HG02623 (cell line): ENCODE data around the gene ATP7B.
"Not testable (repeated sequence)": the region's sequence is repeated elsewhere in the genome, so short reads cannot be mapped to it uniquely, and the experiment has no call there.

Experiments
- ATAC-seq: cut with Tn5 transposase; IDR thresholded peaks from one replicate; pipeline ENCODE4 v1.9.1; 2021; ENCODE audit warnings: moderate library complexity; ENCODE audit not compliant: unreplicated experiment

Gene ATP7B

DNA sequence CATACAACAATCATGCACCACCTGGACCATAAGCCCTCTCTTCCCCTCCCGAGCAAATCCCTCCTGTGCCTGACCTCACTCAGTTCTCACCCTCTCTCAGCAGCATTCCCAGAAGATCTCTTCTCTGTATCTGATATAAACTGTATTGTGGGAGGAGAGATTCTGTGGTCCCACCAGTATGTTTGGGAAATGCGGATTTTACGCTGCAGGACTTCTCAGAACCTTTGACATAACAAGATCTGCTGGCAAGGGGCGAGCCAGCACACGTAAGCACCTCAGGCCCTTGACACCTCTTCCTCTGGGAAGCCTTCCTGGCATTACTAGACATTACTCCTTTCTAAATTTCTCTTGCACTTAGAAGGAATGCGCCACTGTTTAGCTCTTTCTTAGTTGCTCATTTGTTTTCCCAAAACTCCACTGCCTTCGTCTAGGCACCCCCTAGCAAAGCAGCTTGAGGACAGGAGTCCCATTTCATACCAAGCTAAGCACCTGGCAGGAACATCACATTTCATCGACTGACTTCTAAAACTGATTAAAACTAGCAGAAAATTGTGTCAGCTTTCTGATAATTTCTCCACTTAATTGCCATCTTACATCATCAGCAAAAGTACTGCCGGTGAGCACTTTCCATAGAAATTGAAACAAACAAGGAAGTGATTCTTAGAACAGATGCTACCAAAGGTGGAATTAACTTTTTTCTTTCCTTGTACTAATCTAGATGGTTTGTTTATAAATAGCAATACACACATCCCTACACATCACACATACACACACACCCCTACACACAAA is 86.3 kb downstream of the ATP7B start:
- ATAC-seq, result no peak

- no peak for ATAC-seq
These were observed 87.2 kb downstream of the ATP7B start for GRCh38 chr13:51923983-51924539.

GRCh38 chr13:51922771-51923480 is 88.3 kb downstream of the ATP7B start:
- no peak for ATAC-seq

DNA sequence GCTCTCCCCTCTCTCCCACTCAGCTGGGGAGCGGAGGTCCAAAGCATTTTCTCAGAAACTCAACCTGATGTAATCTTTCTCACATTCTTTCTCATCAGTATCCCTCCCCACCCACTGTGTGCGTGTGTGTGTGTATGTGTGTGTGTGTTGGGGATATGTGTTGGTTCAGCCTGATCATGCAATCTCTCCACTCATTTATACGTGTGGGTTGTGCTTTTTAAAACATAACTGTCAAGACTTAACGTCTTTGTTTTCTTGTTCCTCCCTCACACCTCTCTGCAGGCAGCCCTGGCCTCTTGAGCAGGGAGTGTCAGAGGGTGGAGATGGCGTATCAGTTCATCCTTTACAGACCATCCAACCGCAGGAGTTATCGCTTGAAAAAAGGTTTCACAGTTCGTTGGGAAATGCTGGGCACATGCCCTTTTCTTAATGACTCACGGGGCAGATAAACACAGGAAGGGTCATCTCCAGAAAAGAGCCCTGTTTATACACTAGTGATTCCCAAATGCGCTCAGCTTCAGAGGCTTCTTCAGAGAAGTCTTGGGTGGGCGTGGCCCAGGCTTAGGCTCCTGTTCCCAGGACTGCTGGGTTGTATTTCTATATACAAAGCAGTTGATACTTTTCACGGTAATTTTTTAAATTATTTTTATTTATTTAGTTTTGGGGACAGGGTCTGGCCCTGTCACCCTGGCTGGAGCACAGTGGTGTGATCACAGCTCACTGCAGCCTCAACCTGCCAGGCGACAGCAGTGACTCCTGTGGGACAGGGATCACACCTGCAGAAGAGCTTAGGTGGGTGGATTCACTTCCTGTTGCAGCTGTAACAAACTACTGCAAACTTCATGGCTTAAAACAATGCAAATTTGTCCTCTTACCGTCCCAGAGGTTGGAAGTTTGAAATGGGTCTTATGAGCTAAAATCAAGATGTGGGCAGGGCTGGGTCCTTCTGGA is 89.2 kb downstream of the ATP7B start:
- no peak for ATAC-seq

- ATAC-seq, result no peak
These were observed 90.5 kb downstream of the ATP7B start for GRCh38 chr13:51920786-51921185.

DNA sequence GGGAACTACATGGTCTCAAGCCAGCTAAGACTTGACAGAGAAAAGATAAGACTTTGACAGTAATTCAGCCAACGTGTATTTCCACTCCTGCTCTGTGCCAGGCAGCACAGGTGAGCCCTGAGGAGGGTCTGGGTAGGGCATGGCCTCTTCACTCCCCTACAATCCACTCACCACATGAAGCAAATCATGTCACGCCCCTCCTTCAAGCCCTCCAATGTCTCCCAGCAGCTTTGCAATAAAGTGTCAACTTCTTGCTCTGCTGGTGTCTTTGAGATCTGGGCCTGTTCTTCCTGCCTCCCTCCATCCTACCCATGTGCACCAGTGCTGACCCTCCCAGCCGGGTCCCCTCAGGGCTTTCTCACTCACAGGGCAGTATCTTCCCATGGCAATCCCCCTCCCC is 91.0 kb downstream of the ATP7B start:
- ATAC-seq, result no peak

GRCh38 chr13:51919531-51919930 is 91.7 kb downstream of the ATP7B start:
- ATAC-seq, result no peak

DNA sequence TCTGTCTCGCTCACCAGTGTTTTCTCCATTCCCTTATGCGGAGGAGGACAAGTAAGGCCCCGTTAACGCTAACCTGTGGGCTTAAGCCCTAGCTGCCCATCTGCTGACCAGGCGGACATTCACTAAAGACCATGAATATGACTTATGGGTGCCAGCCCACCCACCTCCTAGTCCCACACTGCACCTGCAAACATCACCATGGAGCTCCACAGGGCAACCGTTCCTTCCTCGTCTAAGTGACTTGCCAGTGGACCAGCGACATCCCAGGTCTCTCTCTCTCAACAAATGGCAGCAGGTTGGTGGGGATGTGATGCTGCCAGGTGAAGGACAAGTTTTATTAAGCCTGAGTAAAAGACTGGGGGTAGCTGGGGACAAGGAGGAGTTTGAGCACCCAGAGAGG is 94.3 kb downstream of the ATP7B start:
- ATAC-seq, result no peak

GRCh38 chr13:51916051-51916818 is 95.0 kb downstream of the ATP7B start:
- no peak for ATAC-seq

DNA sequence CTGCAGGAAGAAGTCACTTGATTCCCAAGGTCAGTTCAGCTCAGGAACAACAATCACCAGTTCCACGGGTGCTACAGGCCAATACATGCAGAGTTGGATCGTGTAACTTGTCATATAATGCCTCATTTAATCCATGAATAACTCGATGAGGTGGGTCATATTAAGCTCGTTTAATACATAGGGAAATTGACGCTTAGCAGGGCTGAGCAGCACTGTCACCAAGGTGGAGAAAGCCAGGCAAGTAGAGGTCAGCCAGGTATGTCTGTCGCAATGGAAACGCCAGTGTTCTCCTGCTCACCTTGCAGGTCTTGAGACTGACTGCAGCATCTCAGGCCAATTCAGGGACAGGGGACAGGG is 97.1 kb downstream of the ATP7B start:
- no peak for ATAC-seq

GRCh38 chr13:51913421-51914136 is 97.7 kb downstream of the ATP7B start:
- no peak for ATAC-seq

DNA sequence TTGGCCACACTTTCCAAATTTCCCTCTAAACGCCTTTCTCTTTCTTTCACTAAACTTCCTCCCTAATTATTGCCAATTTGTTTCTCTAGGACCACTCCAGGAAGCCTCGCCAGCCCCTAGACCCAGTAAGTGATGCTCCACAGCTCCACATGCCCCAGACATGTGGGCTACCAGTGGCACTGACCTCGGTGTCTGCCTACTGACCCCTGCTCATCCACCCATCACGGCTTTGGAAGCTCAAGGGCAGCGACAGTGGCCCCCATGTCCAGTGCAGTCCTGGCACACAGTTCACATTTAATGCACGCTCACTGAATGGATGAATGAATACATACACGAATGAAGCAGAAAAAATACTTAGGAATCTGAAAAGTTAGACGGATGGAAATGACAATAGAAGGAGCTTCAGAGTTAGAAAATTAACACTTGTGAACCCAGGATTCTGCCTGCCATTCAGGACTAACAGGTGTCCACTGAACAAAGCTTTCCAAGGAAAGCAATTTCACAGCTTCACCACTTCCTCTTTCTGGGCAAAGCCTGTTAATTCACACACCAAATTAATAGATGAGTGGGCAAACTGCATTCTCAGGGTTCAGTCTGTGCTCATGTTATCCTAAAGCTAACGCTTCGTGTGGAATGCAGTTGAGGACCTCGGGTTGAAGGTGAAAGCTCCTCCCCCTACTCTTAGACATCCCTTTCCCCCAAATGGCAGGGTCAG is 98.6 kb downstream of the ATP7B start:
- ATAC-seq, result no peak

GRCh38 chr13:51912091-51912490 is 99.2 kb downstream of the ATP7B start:
- no peak for ATAC-seq

GRCh38 chr13:51910508-51910907 is 100.7 kb downstream of the ATP7B start:
- no peak for ATAC-seq

DNA sequence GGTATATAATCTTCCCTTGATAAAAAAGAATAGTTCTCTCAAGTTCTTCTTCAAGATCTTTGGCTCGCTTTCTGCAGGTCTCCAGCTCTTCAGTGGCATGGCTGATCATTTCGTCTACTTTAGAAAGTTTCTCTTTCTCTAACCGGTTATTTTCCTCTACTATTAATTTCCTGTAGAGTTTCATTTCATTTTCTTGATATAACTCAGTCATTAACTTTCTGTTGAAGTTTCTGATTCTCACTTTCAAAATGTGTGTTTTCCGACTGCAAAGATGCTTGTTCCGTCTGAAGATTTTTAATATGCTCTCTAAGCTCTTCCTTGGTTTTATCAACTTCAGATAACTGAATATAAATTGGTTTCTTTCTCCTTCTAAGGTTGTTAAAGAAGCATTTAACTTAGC is 102.0 kb downstream of the ATP7B start:
- not testable (repeated sequence) for ATAC-seq

DNA sequence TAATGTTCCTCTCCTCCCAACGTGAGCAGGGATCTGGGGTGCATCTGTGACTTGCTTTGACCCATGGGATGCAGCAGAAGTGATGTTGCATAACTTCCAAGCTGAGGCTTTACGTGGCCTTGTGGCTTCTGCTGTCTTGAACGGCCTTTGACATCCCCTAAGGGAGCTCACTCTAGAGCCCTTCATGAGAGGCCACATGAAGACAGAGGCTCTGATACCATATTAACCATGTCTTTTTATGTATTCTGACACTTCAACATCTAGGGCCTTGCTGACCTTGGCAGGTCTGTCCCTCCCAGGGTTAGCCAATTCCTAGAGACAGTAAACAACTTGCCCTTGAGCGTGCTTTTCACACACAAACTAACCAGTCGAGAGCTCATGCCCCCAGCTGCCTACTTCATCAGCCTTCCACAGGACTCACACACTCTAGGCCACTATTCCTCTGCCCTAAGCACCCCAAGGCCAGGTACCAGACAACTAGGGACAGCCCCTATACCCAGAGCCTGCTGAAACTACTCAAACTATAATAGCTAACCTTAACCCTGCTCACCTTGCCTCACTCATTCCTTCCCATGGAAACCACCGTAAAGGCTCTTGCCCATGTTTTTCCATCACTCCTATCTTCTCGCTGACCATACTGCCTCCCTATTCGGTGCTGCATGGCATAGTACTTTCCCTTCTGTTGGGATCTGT is 104.1 kb downstream of the ATP7B start:
- ATAC-seq, result no peak

DNA sequence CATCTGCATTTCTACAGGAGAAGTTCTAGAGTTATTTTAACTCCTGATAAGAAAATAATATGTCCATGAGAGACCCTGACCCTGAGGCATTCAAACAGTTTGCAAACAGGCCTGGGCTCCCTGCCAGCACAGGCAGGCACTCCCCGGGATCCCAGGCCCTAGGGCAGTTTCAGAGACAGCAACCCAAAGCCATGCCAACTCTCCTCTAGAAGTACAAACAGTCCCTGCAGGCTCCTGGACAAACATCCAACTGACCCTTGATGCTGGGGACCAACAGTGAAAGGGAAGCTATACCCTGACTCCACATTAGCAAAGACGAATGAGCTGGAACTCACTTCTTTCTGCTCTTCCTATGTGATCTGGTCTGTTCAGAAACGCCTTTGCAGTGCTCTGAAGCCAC is 104.7 kb downstream of the ATP7B start:
- no peak for ATAC-seq

DNA sequence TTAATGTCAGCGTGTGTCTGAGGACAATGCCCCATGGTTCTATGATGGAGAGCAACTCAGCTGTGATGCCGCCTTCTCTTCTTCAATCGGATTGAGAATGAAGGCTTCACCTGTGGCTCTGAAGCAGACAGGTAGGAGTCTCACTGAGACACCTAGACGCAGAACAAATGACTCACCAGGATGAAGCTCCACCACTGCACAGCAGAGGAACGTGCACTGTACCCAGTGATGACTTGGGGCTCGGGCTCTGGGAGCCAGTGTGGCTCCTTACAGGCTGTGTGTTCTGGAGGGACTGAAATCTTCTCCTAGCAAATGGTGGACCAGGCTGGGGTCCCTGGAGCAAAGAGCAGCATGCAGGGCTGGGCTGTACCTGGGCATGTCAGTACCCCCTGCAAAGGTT is 105.5 kb downstream of the ATP7B start:
- ATAC-seq, result no peak

- no peak for ATAC-seq
These were observed 108.5 kb downstream of the ATP7B start for GRCh38 chr13:51902776-51903175.
